SU-DHL-6 (cell line): ENCODE data around the gene TBCK.
A peak's percentile ranks its signal among the peaks of the same experiment; 100 is the strongest.

Source experiments
- H2AFZ ChIP-seq: fragments of 200-600 bp; sonication (generic); 2 replicates; pipeline ENCODE4 v1.6.1; 2014; ENCODE audit warnings: low read depth, mild to moderate bottlenecking, moderate library complexity, mixed read lengths, antibody characterized with exemption, low read length; ENCODE audit not compliant: severe bottlenecking
- H3F3A ChIP-seq: fragments of 200-600 bp; shearing (Covaris generic); 2 replicates; pipeline ENCODE4 v1.6.0; 2016; ENCODE audit warnings: antibody characterized with exemption, mild to moderate bottlenecking; ENCODE audit not compliant: insufficient read depth
- H3K27ac ChIP-seq: fragments of 200-600 bp; sonication (generic); 2 replicates; pipeline ENCODE4 v1.5.1; 2016; ENCODE audit warnings: low read depth, mild to moderate bottlenecking, low read length, moderate library complexity, mixed read lengths
- H3K27me3 ChIP-seq: fragments of 200-600 bp; sonication (generic), shearing (Covaris generic); 2 replicates; pipeline ENCODE4 v1.6.0; 2014; ENCODE audit warnings: mild to moderate bottlenecking, low read length
- H3K36me3 ChIP-seq: fragments of 200-600 bp; sonication (generic); 2 replicates; pipeline ENCODE4 v1.6.1; 2014; ENCODE audit warnings: mild to moderate bottlenecking, low read length, mixed read lengths
- H3K4me2 ChIP-seq: fragments of 300-600, 200-600 bp; shearing (Covaris generic), sonication (generic); 2 replicates; pipeline ENCODE4 v1.6.0; 2014; ENCODE audit warnings: low read length, low read depth, mild to moderate bottlenecking; ENCODE audit not compliant: poor library complexity, severe bottlenecking
- H3K4me3 ChIP-seq: fragments of 200-600 bp; sonication (generic); 2 replicates; pipeline ENCODE4 v1.5.1; 2014; ENCODE audit warnings: antibody characterized with exemption, low read length, mild to moderate bottlenecking, mixed read lengths; ENCODE audit not compliant: insufficient read depth, poor library complexity, severe bottlenecking
- H3K79me2 ChIP-seq: fragments of 200-600 bp; sonication (generic); 2 replicates; pipeline ENCODE4 v1.6.1; 2014; ENCODE audit warnings: mild to moderate bottlenecking, low read length, moderate library complexity; ENCODE audit not compliant: insufficient read depth
- H3K9ac ChIP-seq: fragments of 200-600 bp; sonication (generic); 2 replicates; pipeline ENCODE4 v1.7.0; 2014; ENCODE audit warnings: mild to moderate bottlenecking, low read length
- H3K9me2 ChIP-seq: fragments of 200-600 bp; sonication (generic); replicated peaks from 2 replicates; pipeline ENCODE4 v1.6.1; 2014; ENCODE audit warnings: low read length; ENCODE audit not compliant: insufficient read depth
- H3K9me3 ChIP-seq: fragments of 200-600 bp; sonication (generic); 2 replicates; pipeline ENCODE4 v1.6.1; 2014; ENCODE audit warnings: low read length, mixed read lengths; ENCODE audit not compliant: insufficient read depth
- H4K20me1 ChIP-seq: fragments of 200-600 bp; sonication (generic); 2 replicates; pipeline ENCODE4 v1.6.1; 2014; ENCODE audit warnings: low read depth, mild to moderate bottlenecking, antibody characterized with exemption, low read length, moderate library complexity, mixed read lengths
- EZH2phosphoT487 ChIP-seq: fragments of 200-600 bp; sonication (generic), shearing (Covaris generic); conservative IDR thresholded peaks from 2 replicates; pipeline ENCODE4 v1.6.1; 2018; ENCODE audit warnings: mild to moderate bottlenecking, antibody characterized with exemption, low read length, moderate library complexity, mixed read lengths
- TF ChIP-seq, protein P1 (sequence below): fragments of 200-600 bp; sonication (generic); IDR thresholded peaks from one replicate; pipeline ENCODE4 v1.5.1; 2017; ENCODE audit warnings: antibody characterized with exemption, mild to moderate bottlenecking, low read length, moderate library complexity; ENCODE audit not compliant: insufficient read depth, poor library complexity, severe bottlenecking

Gene TBCK

DNA sequence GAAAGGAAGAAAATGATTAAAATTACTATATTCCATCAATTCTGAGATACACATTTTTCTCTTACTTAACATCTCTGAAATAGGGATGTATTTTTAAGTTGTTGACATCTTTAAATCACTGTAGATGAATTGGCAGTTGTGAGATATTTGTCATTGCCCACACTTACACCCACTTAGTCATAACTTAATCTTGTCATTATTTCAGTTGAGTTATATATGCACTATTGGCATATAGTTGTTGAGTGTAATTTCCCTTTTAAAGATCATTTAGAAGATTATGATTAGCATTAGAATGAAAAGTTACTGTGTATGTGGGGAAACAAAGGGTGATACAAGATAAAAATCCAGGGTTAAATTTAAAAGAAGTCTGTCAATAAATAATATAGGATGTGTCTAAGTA, 2.5 kb upstream of the TBCK start:
- Histone ChIP-seq H3K9me3 (no peaks in the 10 kb centered on the region), H4K20me1 (no peaks in the 10 kb centered on the region), H3F3A (no peaks in the 10 kb centered on the region), H3K36me3 (no peaks in the 10 kb centered on the region), H3K9me2 (no peaks in the 10 kb centered on the region), H3K9ac (no peak overlapping the region), H3K27me3 (no peaks in the 10 kb centered on the region), H3K27ac (no peak overlapping the region), H3K4me2 (peak overlapping the region; percentile 89), H2AFZ (no peak overlapping the region), H3K79me2 (peaks cover 58% of the 10 kb centered on the region), H3K4me3 (no peak overlapping the region)
- TF ChIP-seq, protein P1, sequence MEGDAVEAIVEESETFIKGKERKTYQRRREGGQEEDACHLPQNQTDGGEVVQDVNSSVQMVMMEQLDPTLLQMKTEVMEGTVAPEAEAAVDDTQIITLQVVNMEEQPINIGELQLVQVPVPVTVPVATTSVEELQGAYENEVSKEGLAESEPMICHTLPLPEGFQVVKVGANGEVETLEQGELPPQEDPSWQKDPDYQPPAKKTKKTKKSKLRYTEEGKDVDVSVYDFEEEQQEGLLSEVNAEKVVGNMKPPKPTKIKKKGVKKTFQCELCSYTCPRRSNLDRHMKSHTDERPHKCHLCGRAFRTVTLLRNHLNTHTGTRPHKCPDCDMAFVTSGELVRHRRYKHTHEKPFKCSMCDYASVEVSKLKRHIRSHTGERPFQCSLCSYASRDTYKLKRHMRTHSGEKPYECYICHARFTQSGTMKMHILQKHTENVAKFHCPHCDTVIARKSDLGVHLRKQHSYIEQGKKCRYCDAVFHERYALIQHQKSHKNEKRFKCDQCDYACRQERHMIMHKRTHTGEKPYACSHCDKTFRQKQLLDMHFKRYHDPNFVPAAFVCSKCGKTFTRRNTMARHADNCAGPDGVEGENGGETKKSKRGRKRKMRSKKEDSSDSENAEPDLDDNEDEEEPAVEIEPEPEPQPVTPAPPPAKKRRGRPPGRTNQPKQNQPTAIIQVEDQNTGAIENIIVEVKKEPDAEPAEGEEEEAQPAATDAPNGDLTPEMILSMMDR, result no peak
- TF ChIP-seq EZH2phosphoT487, result no peak

DNA sequence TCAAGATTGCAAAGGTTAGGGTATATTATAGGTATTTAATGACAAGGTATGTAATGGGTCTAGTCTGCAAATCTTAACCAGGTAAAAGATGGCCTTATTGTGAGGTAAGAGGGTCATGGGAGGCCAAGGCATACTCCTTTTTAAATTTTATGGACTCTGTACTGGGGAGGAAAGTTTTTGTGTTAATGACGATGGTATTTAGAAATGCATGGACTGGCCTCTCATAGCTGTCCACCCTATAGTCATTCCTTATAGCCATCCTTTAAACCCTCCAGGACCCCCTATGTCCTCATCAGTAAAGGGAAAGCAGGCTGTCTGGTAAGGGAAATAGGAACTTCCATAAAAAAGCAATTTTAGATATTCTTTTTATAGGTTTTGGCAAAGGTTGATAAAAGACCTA, 1.8 kb upstream of the TBCK start:
- no peaks in the 10 kb centered on the region for H3K9me2 ChIP-seq
- H3K36me3 ChIP-seq, result no peaks in the 10 kb centered on the region
- no peaks in the 10 kb centered on the region for H3K27me3 ChIP-seq
- TF ChIP-seq, protein P1, result no peak
- TF ChIP-seq EZH2phosphoT487, result no peak
- no peak overlapping the region for H3K27ac ChIP-seq
- peak overlapping the region; percentile 77 for H3K4me3 ChIP-seq
- H3F3A ChIP-seq, result no peaks in the 10 kb centered on the region
- H3K9me3 ChIP-seq, result no peaks in the 10 kb centered on the region
- peak overlapping the region; percentile 83; the same call in 1 of the 2 replicates for H3K9ac ChIP-seq
- H2AFZ ChIP-seq, result no peak overlapping the region
- H3K4me2 ChIP-seq, result peak overlapping the region; percentile 89
- H3K79me2 ChIP-seq, result peaks cover 58% of the 10 kb centered on the region
- H4K20me1 ChIP-seq, result no peaks in the 10 kb centered on the region

GRCh38 chr4:106316773-106317409, 882 bp upstream of the TBCK start:
- no peaks in the 10 kb centered on the region for H3K27me3 ChIP-seq
- H4K20me1 ChIP-seq, result no peaks in the 10 kb centered on the region
- H3K9ac ChIP-seq, result peak overlapping the region; percentile 83
- no peaks in the 10 kb centered on the region for H3K9me3 ChIP-seq
- TF ChIP-seq, protein P1, result no peak
- TF ChIP-seq EZH2phosphoT487, result no peak
- no peak overlapping the region for H2AFZ ChIP-seq
- H3K4me3 ChIP-seq, result peak overlapping the region; percentile 77
- H3K79me2 ChIP-seq, result peaks cover 55% of the 10 kb centered on the region
- H3F3A ChIP-seq, result no peaks in the 10 kb centered on the region
- peak overlapping the region; percentile 89 for H3K4me2 ChIP-seq
- H3K9me2 ChIP-seq, result no peaks in the 10 kb centered on the region
- H3K36me3 ChIP-seq, result no peaks in the 10 kb centered on the region
- peak overlapping the region; percentile 79 for H3K27ac ChIP-seq
